ENCODE measurements around the gene PTPRH. TPM values are rescaled to one million over a fixed set of nuclear protein-coding genes. Genes with fewer than 3 reads are reported as not detected.

Gene PTPRH
- total RNA-seq, 6 experiments from 2014 or later, result 4.2 to 25.9 (median 12.9) TPM

DNA sequence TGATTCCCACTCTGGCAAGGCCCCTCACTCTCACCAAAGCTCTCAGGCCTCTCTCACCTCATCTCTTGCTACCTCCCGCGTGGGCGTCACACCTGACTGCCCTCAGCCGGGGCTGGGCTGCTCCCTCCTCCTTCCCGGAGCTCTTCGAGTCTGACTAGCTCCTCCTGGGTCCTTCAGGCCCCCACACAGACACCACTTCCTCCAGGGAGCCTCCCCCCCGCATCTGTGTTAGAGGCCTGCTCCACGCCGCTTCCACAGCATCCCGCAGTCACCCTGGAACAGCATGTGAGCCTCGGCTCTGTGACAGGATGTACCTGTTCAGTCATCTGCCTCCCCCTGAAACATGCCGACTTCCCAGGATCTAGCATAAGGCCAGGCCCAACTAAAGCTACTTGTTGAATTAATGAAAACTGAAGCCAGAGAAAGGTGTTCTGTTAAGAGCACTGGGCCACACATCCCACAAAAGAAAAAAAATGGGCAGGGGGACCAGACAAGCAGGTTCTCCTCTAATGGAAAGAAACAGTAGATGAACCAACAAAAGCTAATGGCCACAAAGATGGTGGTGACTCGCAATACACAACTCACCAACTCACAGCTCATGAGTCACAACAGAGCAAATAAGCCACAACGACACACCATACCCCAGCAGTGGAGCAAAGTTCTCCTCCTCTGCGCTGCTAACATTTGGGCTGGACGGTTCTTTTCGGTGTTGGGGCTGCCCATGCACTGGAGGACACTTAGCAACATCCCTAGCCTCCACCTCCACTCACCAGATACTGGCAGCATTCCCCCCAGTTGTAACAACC lies 46.5 kb upstream of the PTPRH start:
- Histone ChIP-seq H3K4me3 (peak overlapping the region in 1 of 3 donors; percentile 96), H3K27ac (peak overlapping the region in 2 of 3 donors; percentile 50 to 54), H3K4me1 (peaks cover 0 to 28% (median 14%) of the 10 kb centered on the region in 4 donors), H3K36me3 (no peaks in the 10 kb centered on the region), H3K27me3 (no peaks in the 10 kb centered on the region), H3K9me3 (peaks cover 0 to 2% (median 0%) of the 10 kb centered on the region in 4 donors)
- intact Hi-C loops (cut with DNase I), result loop anchor here in 1 of 2 donors (10.0 kb wide), 1 partner anchor 61 kb away; no protein-coding TSS in a partner anchor
- WGBS (ENCODE audit: insufficient coverage, low coverage, low lambda C conversion rate, missing lambda C conversion rate), result 42% methylated on average over 6 of the region's 17 CpGs
- no peak for TF ChIP-seq POLR2A (IDR thresholded peaks at IDR 0.05)
- TF ChIP-seq, protein P1, sequence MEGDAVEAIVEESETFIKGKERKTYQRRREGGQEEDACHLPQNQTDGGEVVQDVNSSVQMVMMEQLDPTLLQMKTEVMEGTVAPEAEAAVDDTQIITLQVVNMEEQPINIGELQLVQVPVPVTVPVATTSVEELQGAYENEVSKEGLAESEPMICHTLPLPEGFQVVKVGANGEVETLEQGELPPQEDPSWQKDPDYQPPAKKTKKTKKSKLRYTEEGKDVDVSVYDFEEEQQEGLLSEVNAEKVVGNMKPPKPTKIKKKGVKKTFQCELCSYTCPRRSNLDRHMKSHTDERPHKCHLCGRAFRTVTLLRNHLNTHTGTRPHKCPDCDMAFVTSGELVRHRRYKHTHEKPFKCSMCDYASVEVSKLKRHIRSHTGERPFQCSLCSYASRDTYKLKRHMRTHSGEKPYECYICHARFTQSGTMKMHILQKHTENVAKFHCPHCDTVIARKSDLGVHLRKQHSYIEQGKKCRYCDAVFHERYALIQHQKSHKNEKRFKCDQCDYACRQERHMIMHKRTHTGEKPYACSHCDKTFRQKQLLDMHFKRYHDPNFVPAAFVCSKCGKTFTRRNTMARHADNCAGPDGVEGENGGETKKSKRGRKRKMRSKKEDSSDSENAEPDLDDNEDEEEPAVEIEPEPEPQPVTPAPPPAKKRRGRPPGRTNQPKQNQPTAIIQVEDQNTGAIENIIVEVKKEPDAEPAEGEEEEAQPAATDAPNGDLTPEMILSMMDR (IDR thresholded peaks at IDR 0.05), result no peak
- DNase-seq, result no peak
- no peak for ATAC-seq

DNA sequence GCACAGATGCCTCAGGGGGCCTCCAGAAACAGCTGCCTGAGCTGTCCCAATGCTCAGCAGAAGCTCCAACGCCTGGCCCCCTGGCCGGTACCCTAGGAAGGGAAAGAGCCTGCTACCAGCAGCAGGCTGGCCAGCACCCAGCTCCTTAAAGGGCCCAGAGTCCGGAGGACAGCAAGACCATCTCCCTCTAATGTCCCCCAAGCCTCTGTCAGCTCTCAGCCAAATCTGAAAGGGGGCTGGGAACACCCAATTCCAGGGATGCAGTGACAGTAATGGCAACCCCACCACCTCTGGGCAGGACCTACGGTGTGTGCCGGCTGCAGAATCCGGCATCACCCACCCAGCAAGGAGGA lies 45.3 kb upstream of the PTPRH start:
- Histone ChIP-seq H3K27ac (peak overlapping the region in 2 of 3 donors; percentile 50 to 54), H3K27me3 (no peaks in the 10 kb centered on the region), H3K4me3 (peak overlapping the region in 2 of 3 donors; percentile 16 to 22), H3K36me3 (no peaks in the 10 kb centered on the region), H3K9me3 (peaks cover 0 to 2% (median 0%) of the 10 kb centered on the region in 4 donors), H3K4me1 (peaks cover 0 to 25% (median 13%) of the 10 kb centered on the region in 4 donors)
- no peak for ATAC-seq
- intact Hi-C loops (cut with DNase I), result loop anchor here in 1 of 2 donors (10.0 kb wide), 1 partner anchor 60 kb away; no protein-coding TSS in a partner anchor
- no peak for TF ChIP-seq POLR2A (IDR thresholded peaks at IDR 0.05)
- TF ChIP-seq, protein P1 (IDR thresholded peaks at IDR 0.05), result no peak
- no peak for DNase-seq
- 75% methylated on average over 2 of the region's 6 CpGs for WGBS (ENCODE audit: insufficient coverage, low coverage, low lambda C conversion rate, missing lambda C conversion rate)

DNA sequence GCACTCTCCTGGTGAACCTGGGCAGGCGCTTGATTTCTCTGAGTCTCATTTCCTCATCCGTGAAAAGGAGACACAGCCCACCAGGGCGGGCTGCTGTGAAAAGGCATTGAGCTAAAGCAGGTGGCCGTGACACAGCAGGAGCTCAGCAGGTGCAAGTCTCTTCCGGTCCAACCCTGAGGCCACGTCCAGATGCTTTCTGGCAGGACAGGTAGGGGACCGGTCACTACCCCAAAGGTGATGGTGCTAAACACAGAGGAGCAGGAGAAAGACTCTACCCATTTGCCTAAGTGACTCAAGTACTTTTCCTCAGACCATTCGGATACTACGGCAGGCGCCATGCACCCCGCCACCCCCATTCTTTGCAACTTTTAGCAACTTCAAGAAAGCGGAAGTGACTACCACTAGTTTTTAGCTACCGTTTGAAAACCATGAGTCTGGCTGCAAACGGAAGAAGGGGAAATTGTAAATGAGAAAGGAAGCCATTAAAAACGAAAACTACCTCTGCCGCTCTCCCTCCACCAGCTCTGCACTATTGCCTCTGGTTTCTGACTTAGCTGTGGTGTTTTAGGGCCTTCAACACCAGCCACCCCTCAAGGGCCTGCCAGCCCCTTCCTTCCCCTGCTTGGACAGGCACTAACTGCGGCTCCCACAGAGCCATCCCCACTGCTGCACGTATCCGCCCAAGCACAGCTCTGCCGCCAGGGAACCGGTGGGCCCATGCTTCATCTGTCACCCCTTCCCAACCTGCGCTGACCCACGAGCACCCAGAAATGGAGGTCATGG lies 44.7 kb upstream of the PTPRH start:
- WGBS (ENCODE audit: insufficient coverage, low coverage, low lambda C conversion rate, missing lambda C conversion rate), result 52% methylated on average over 11 of the region's 23 CpGs
- Histone ChIP-seq H3K27ac (peak overlapping the region in 2 of 3 donors; percentile 50 to 54), H3K27me3 (no peaks in the 10 kb centered on the region), H3K4me1 (peaks cover 0 to 23% (median 11%) of the 10 kb centered on the region in 4 donors), H3K9me3 (peaks cover 0 to under 1% (median 0%) of the 10 kb centered on the region in 4 donors), H3K4me3 (peak overlapping the region in 2 of 3 donors; percentile 16 to 22), H3K36me3 (no peaks in the 10 kb centered on the region)
- DNase-seq, result no peak
- peak in 1 of 4 donors; percentile 5 for ATAC-seq
- intact Hi-C loops (cut with DNase I), result loop anchor here in 1 of 2 donors (10.0 kb wide), 1 partner anchor 59 kb away; no protein-coding TSS in a partner anchor
- no peak for TF ChIP-seq POLR2A (IDR thresholded peaks at IDR 0.05)
- TF ChIP-seq, protein P1 (IDR thresholded peaks at IDR 0.05), result no peak

DNA sequence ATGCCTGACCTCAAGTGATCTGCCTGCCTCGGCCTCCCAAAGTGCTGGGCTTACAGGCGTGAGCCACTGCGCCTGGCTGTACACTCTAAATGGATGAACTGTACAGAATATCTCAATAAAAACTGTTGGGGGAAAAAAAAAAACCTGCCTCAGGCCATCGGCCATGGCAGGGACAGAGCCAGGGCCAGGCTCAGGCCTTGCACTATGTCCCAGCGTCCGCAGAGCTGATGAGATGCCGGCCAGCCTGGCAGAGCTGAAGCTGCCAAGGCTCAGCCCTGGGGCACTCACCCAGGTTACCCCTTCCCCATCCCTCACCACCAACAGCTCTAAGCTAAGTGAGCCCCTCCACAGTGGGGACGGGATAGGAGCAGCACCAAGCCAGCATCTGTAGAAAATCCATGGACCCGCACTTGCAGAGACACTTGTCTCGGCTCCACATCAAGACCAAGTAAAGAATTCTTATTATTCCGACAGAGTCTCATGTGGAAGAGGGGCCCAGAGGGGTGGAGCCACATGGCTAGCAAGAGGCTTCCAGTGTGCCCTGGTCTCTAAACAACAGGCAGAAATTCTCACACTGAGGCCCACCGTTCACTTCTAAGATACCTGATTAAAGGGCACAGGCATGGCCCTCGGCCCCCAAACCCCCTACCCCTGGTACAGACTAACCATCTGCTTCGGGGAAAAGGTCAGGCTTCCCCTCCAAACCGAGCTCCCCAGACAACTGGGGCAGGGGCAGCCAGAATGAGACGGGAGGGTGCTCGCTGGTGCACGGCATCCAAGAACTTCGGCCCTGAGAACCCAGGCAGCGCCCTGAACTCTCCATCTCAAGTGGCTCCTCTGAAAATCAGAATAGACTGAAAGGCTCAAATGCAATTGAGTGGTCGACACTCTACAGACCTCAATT lies 43.7 kb upstream of the PTPRH start:
- intact Hi-C loops (cut with DNase I), result loop anchor here in 1 of 2 donors (10.0 kb wide), 1 partner anchor 58 kb away; no protein-coding TSS in a partner anchor
- 72% methylated on average over 13 of the region's 21 CpGs for WGBS (ENCODE audit: insufficient coverage, low coverage, low lambda C conversion rate, missing lambda C conversion rate)
- TF ChIP-seq POLR2A (IDR thresholded peaks at IDR 0.05), result no peak
- TF ChIP-seq, protein P1 (IDR thresholded peaks at IDR 0.05), result no peak
- Histone ChIP-seq H3K4me1 (peaks cover 0 to 23% (median 10%) of the 10 kb centered on the region in 4 donors), H3K9me3 (no peaks in the 10 kb centered on the region), H3K27me3 (no peaks in the 10 kb centered on the region), H3K4me3 (no peak overlapping the region), H3K36me3 (no peaks in the 10 kb centered on the region), H3K27ac (no peak overlapping the region)
- DNase-seq (no peak), ATAC-seq (no peak)

Data from right lobe of liver (tissue), 6 donors.